Fibroblast of villous mesenchyme (primary cell): ENCODE results near the gene LUZP4. TPM values are rescaled to one million over a fixed set of nuclear protein-coding genes. Genes with fewer than 3 reads are reported as not detected.
"Not testable (repeated sequence)": the region's sequence is repeated elsewhere in the genome, so short reads cannot be mapped to it uniquely, and the experiment has no call there.

Experiments
- DNase-seq: peaks from one replicate; pipeline ENCODE4 v3.0.0-alpha.2; 2010; ENCODE audit warnings: low read depth
- H3K4me3 ChIP-seq: 2 replicates; pipeline ENCODE4 v1.5.1; 2011; ENCODE audit warnings: low read depth, mild to moderate bottlenecking, low read length
- CTCF ChIP-seq: IDR thresholded peaks from 2 replicates; pipeline ENCODE4 v1.5.1; 2012; ENCODE audit warnings: low read depth, mild to moderate bottlenecking, low read length; ENCODE audit not compliant: insufficient read depth
- total RNA-seq: library from RNA; depleted of rRNA; stranded (reverse); fragments of >200 nt; gene quantifications from 2 replicates; pipeline ENCODE4 v1.2.3, GENCODE V29; 2012

LUZP4 gene
- total RNA-seq, 1 donor: not detected

GRCh38 chrX:115311139-115311538 is 21.6 kb downstream of the LUZP4 start:
- no peak for DNase-seq
- TF ChIP-seq CTCF: no peak
- H3K4me3 ChIP-seq: no peak overlapping the region

GRCh38 chrX:115311601-115312001 is 22.1 kb downstream of the LUZP4 start:
- no peak overlapping the region for H3K4me3 ChIP-seq
- no peak for TF ChIP-seq CTCF
- DNase-seq: no peak

- no peak overlapping the region for H3K4me3 ChIP-seq
- DNase-seq: no peak
- no peak for TF ChIP-seq CTCF
Observed at GRCh38 chrX:115318139-115318538, 28.6 kb downstream of the LUZP4 start.

GRCh38 chrX:115322375-115322774 is 32.9 kb downstream of the LUZP4 start:
- TF ChIP-seq CTCF: no peak
- peak; percentile 48 for DNase-seq
- no peak overlapping the region for H3K4me3 ChIP-seq

- no peak overlapping the region for H3K4me3 ChIP-seq
- DNase-seq: peak; percentile 26
- TF ChIP-seq CTCF: no peak
Observed at GRCh38 chrX:115324194-115324593, 34.7 kb downstream of the LUZP4 start.

- not testable (repeated sequence) for H3K4me3 ChIP-seq, DNase-seq
Observed at GRCh38 chrX:115329282-115329681, 39.8 kb downstream of the LUZP4 start.

- peak; percentile 77 for DNase-seq
- no peak overlapping the region for H3K4me3 ChIP-seq
- peak; percentile 76 for TF ChIP-seq CTCF
Observed at GRCh38 chrX:115330498-115331168, 41.1 kb downstream of the LUZP4 start.
